OCI-LY1 (cell line): Measurements from ENCODE around the gene TIAM1.

Source experiments
- CTCF ChIP-seq: fragments of 200-600 bp; sonication (generic), shearing (Covaris generic); IDR thresholded peaks from 2 replicates; pipeline ENCODE4 v1.5.1; 2017; ENCODE audit warnings: mild to moderate bottlenecking, antibody characterized with exemption, low read length, moderate library complexity, mixed read lengths
- EZH2 ChIP-seq: fragments of 200-600 bp; sonication (generic), shearing (Covaris generic); IDR thresholded peaks from 2 replicates; pipeline ENCODE4 v1.8.0; 2017; ENCODE audit warnings: borderline replicate concordance, mixed run types, mild to moderate bottlenecking, antibody characterized with exemption, low read length, moderate library complexity, mixed read lengths

- no peak for TF ChIP-seq CTCF
- TF ChIP-seq EZH2, result no peak
Observed at GRCh38 chr21:31194510-31195293, 149.4 kb downstream of the TIAM1 start.
